ENCODE results near the gene GART. TPM values are rescaled to one million over a fixed set of nuclear protein-coding genes. Genes with fewer than 3 reads are reported as not detected.

GART gene
- total and polyA plus RNA-seq, 10 of the 15 experiments (the other 5 are each of a cell fraction or from before 2014, with no cell fraction given), result 44.7 to 178 (median 106) TPM

GRCh38 chr21:33542640-33543504 is 955 bp upstream of the GART start, which contains the start of gene SON (continued):
- TF ChIP-seq CEBPZ (IDR thresholded peaks at IDR 0.05; ENCODE audit: low read depth, low read length), result no peak
- TF ChIP-seq SIN3A (IDR thresholded peaks at IDR 0.05; ENCODE audit: low read depth, low read length), result peak; percentile 82; the same call in 1 of the 2 replicates
- no peak for TF ChIP-seq DPF2 (IDR thresholded peaks at IDR 0.05)
- no peak for TF ChIP-seq ZNF384 (IDR thresholded peaks at IDR 0.05; ENCODE audit: borderline replicate concordance, low read depth, low read length)
- no peak for TF ChIP-seq EP300 (IDR thresholded peaks at IDR 0.05; ENCODE audit: borderline replicate concordance in 1 of 2, control insufficient read depth in 1 of 2, low read depth in 2 of 2, low read length in 2 of 2)
- peak; percentile 45 for TF ChIP-seq KLF5 (IDR thresholded peaks at IDR 0.05; ENCODE audit: partially characterized antibody)
- peak; percentile 90 for TF ChIP-seq PAX8 (IDR thresholded peaks at IDR 0.05)
- TF ChIP-seq NBN (IDR thresholded peaks at IDR 0.05), result peak; percentile 82
- no peak for TF ChIP-seq HDAC6 (IDR thresholded peaks at IDR 0.05; ENCODE audit: unreplicated experiment)
- TF ChIP-seq YY1 (IDR thresholded peaks at IDR 0.05; ENCODE audit: low read depth, low read length), result peak; percentile 99
- TF ChIP-seq ZZZ3 (IDR thresholded peaks at IDR 0.05; ENCODE audit: control insufficient read depth, insufficient read length, low read depth), result no peak
- peak; percentile 87 for TF ChIP-seq SP1 (IDR thresholded peaks at IDR 0.05; ENCODE audit: low read depth, low read length)
- no peak for TF ChIP-seq JUND (IDR thresholded peaks at IDR 0.05; ENCODE audit: low read depth, low read length)
- TF ChIP-seq E2F4 (IDR thresholded peaks at IDR 0.05; ENCODE audit: low read depth, low read length), result no peak
- peak; percentile 89 for TF ChIP-seq CHD2 (IDR thresholded peaks at IDR 0.05; ENCODE audit: borderline replicate concordance, low read depth, low read length)
- TF ChIP-seq NR2C1 (IDR thresholded peaks at IDR 0.05), result peak; percentile 72
- 0 out of 2 replicates have a peak, but pooled peaks have one; percentile 21 for TF ChIP-seq ZBED1 (IDR thresholded peaks at IDR 0.05; ENCODE audit: borderline replicate concordance)
- no peak for TF ChIP-seq NR2C2 (IDR thresholded peaks at IDR 0.05; ENCODE audit: borderline replicate concordance, control insufficient read depth, insufficient read length, low read depth)
- no peak for TF ChIP-seq RCOR1 (conservative IDR thresholded peaks at IDR 0.05; ENCODE audit: low read depth, low read length)
- 0 out of 2 replicates have a peak, but pooled peaks have one; percentile 9 for TF ChIP-seq CBX5 (IDR thresholded peaks at IDR 0.05; ENCODE audit: low read depth)
- no peak for TF ChIP-seq ATF3 (IDR thresholded peaks at IDR 0.05; ENCODE audit: borderline replicate concordance, extremely low read depth, low read depth, low read length)
- TF ChIP-seq EGR1 (IDR thresholded peaks at IDR 0.05; ENCODE audit: borderline replicate concordance in 1 of 2, low read depth in 2 of 2, low read length in 2 of 2), result no peak
- TF ChIP-seq PAX5 (IDR thresholded peaks at IDR 0.05; ENCODE audit: borderline replicate concordance, low read depth, low read length), result no peak; the same call in 1 of the 2 replicates
- peak; percentile 73 for TF ChIP-seq GATAD2B (conservative IDR thresholded peaks at IDR 0.05; ENCODE audit: low read depth)

Data from GM12878 (cell line).